Panc1 (cell line): ENCODE data around the gene ZNF396. TPM values are rescaled to one million over a fixed set of nuclear protein-coding genes. Genes with fewer than 3 reads are reported as not detected.

Source experiments
- ATAC-seq: fragments of 200-7000 bp; cut with Tn5 transposase; 2 replicates; pipeline ENCODE4 v1.9.1; 2020; ENCODE audit warnings: mild to moderate bottlenecking, moderate library complexity
- BruUV-seq: library from RNA; stranded (reverse); fragments of 400-500 nt; replicated peaks from 2 replicates; lab custom pipeline; 2021; lab: Mats Ljungman, UMichigan
- CTCF ChIA-PET: fragments of 300-600 bp; sonication (Branson Sonifier 250); formaldehyde crosslinking; loops from one replicate; lab custom pipeline; 2022; ENCODE audit warnings: antibody characterized with exemption; lab: Charles Lee
- POLR2A ChIA-PET: fragments of 300-600 bp; sonication (Branson Sonifier 250); formaldehyde crosslinking; loops from one replicate; lab custom pipeline; 2022; ENCODE audit warnings: antibody characterized with exemption; lab: Charles Lee
- DNase-seq: peaks from one replicate; pipeline ENCODE4 v3.0.0-alpha.2; 2010; ENCODE audit warnings: low read depth, low spot score
- H3K27ac ChIP-seq: 2 replicates; pipeline ENCODE4 v1.5.1; 2011; ENCODE audit warnings: mild to moderate bottlenecking, low read length, inconsistent platforms
- H3K27me3 ChIP-seq: fragments of 200-500 bp; sonication (Bioruptor generic); 2 replicates; pipeline ENCODE4 v1.6.0; 2014; ENCODE audit warnings: low read length, inconsistent platforms; ENCODE audit not compliant: control insufficient read depth, insufficient read depth
- H3K36me3 ChIP-seq: fragments of 200-500 bp; sonication (Bioruptor generic); 2 replicates; pipeline ENCODE4 v1.5.1; 2014; ENCODE audit warnings: inconsistent platforms, mild to moderate bottlenecking, low read length, moderate library complexity; ENCODE audit not compliant: control insufficient read depth, insufficient read depth
- H3K4me1 ChIP-seq: 2 replicates; pipeline ENCODE4 v1.5.1; 2011; ENCODE audit warnings: inconsistent platforms, mild to moderate bottlenecking, low read length, moderate library complexity; ENCODE audit not compliant: control insufficient read depth, insufficient read depth
- H3K4me3 ChIP-seq, 2 experiments: 2 replicates each; pipeline ENCODE4 v1.5.1; 2011 to 2012; ENCODE audit warnings: low read depth in 2 of 2, low read length in 2 of 2, mild to moderate bottlenecking in 2 of 2, inconsistent platforms in 1 of 2, moderate library complexity in 1 of 2
- H3K9me3 ChIP-seq: fragments of 200-500 bp; sonication (Bioruptor generic); 2 replicates; pipeline ENCODE4 v1.5.1; 2014; ENCODE audit warnings: low read depth, mild to moderate bottlenecking, inconsistent platforms, low read length, moderate library complexity; ENCODE audit not compliant: control insufficient read depth, insufficient read depth
- POLR2AphosphoS5 ChIP-seq: IDR thresholded peaks from 2 replicates; pipeline ENCODE4 v1.6.1; 2012; ENCODE audit warnings: mild to moderate bottlenecking, low read depth, low read length, moderate library complexity
- SIN3A ChIP-seq: IDR thresholded peaks from 2 replicates; pipeline ENCODE4 v1.6.1; 2012; ENCODE audit warnings: low read depth, mild to moderate bottlenecking, low read length, moderate library complexity, borderline replicate concordance; ENCODE audit not compliant: insufficient read depth
- TCF7L2 ChIP-seq: IDR thresholded peaks from 2 replicates; pipeline ENCODE4 v1.6.1; 2011; ENCODE audit warnings: mild to moderate bottlenecking, low read depth, low read length, inconsistent platforms
- in situ Hi-C: cut with HindIII; loops from 2 replicates; pipeline ENCODE4 v1.10.0; 2016; ENCODE audit warnings: low sequenced_read_pairs, low pct_unique_long_range_greater_than_20kb
- intact Hi-C: fragments of 100-400 bp; cut with micrococcal nuclease; formaldehyde crosslinking; loops from one replicate; pipeline ENCODE4 v1.10.0; 2022; ENCODE audit not compliant: unreplicated experiment
- total RNA-seq: library from RNA; stranded (reverse); gene quantifications from one replicate; pipeline ENCODE4 v1.2.1, GENCODE V29; 2021; ENCODE audit not compliant: unreplicated experiment
- TF ChIP-seq, protein P1 (sequence below), 2 experiments: IDR thresholded peaks; 2 replicates each; pipeline ENCODE4 v1.6.1; 2011 to 2012; ENCODE audit warnings: low read depth in 2 of 2, control low read depth in 1 of 2, low read length in 1 of 2, mild to moderate bottlenecking in 1 of 2, moderate library complexity in 1 of 2; ENCODE audit not compliant: insufficient read depth in 1 of 2
- TF ChIP-seq, protein P2 (sequence below): fragments of 450-650 bp; IDR thresholded peaks from 2 replicates; pipeline ENCODE4 v1.5.1; 2017; ENCODE audit warnings: mild to moderate bottlenecking

ZNF396 gene
- total RNA-seq, 1 experiment from 2014 or later = 2.8 TPM

DNA sequence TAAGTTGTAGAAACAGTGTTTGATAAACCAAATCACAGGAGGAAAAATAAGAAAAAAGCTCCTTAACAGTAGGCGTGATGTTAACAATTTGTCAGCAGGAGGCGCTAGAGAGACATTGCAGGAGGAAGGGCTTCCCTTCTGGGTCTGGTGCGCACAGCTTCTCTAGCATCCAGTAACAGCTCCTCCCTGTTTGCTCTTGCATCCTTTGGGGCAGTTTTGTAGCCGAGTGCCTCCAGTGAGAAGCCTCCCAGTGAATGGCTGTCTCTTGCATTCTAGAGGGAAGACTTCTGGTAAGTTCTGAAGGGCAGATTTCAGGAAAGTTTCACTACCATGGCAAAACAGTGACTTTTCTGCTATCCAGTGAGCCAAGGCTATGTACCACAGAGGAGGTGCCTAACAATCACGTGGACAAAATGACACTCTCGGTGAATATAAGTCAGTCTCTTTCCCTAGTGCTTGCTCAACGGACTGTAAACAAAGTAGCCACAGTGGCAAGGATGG is 9.5 kb upstream of the ZNF396 start:
- peak; percentile 89 for ATAC-seq
- Histone ChIP-seq H3K4me3 (peak overlapping the region in 1 of 2 experiments; percentile 24; a peak in 1 of 4 replicates), H3K4me1 (peaks cover 2% of the 10 kb centered on the region; the same call in 1 of the 2 replicates), H3K9me3 (no peaks in the 10 kb centered on the region), H3K36me3 (no peaks in the 10 kb centered on the region), H3K27me3 (no peaks in the 10 kb centered on the region), H3K27ac (peak overlapping the region; percentile 54; the same call in 1 of the 2 replicates)
- TF ChIP-seq SIN3A (no peak), TCF7L2 (no peak), POLR2AphosphoS5 (no peak)
- TF ChIP-seq, protein P1, sequence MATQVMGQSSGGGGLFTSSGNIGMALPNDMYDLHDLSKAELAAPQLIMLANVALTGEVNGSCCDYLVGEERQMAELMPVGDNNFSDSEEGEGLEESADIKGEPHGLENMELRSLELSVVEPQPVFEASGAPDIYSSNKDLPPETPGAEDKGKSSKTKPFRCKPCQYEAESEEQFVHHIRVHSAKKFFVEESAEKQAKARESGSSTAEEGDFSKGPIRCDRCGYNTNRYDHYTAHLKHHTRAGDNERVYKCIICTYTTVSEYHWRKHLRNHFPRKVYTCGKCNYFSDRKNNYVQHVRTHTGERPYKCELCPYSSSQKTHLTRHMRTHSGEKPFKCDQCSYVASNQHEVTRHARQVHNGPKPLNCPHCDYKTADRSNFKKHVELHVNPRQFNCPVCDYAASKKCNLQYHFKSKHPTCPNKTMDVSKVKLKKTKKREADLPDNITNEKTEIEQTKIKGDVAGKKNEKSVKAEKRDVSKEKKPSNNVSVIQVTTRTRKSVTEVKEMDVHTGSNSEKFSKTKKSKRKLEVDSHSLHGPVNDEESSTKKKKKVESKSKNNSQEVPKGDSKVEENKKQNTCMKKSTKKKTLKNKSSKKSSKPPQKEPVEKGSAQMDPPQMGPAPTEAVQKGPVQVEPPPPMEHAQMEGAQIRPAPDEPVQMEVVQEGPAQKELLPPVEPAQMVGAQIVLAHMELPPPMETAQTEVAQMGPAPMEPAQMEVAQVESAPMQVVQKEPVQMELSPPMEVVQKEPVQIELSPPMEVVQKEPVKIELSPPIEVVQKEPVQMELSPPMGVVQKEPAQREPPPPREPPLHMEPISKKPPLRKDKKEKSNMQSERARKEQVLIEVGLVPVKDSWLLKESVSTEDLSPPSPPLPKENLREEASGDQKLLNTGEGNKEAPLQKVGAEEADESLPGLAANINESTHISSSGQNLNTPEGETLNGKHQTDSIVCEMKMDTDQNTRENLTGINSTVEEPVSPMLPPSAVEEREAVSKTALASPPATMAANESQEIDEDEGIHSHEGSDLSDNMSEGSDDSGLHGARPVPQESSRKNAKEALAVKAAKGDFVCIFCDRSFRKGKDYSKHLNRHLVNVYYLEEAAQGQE (IDR thresholded peaks at IDR 0.05; ENCODE audit: insufficient read depth in 1 of 2, low read depth in 2 of 2, low read length in 1 of 2) = no peak
- TF ChIP-seq, protein P2, sequence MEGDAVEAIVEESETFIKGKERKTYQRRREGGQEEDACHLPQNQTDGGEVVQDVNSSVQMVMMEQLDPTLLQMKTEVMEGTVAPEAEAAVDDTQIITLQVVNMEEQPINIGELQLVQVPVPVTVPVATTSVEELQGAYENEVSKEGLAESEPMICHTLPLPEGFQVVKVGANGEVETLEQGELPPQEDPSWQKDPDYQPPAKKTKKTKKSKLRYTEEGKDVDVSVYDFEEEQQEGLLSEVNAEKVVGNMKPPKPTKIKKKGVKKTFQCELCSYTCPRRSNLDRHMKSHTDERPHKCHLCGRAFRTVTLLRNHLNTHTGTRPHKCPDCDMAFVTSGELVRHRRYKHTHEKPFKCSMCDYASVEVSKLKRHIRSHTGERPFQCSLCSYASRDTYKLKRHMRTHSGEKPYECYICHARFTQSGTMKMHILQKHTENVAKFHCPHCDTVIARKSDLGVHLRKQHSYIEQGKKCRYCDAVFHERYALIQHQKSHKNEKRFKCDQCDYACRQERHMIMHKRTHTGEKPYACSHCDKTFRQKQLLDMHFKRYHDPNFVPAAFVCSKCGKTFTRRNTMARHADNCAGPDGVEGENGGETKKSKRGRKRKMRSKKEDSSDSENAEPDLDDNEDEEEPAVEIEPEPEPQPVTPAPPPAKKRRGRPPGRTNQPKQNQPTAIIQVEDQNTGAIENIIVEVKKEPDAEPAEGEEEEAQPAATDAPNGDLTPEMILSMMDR = peak; percentile 92
- in situ Hi-C loops = no loop called here
- POLR2A ChIA-PET = no interaction called here
- intact Hi-C loops = no loop called here
- CTCF ChIA-PET = interaction anchor here (0.5 to 1.1 kb wide), 4 partner anchors 21 to 230 kb away, joined by 3 to 5 read pairs (median 3); no protein-coding TSS in a partner anchor
- DNase-seq = peak; percentile 53
- no TSS peak for BruUV-seq

DNA sequence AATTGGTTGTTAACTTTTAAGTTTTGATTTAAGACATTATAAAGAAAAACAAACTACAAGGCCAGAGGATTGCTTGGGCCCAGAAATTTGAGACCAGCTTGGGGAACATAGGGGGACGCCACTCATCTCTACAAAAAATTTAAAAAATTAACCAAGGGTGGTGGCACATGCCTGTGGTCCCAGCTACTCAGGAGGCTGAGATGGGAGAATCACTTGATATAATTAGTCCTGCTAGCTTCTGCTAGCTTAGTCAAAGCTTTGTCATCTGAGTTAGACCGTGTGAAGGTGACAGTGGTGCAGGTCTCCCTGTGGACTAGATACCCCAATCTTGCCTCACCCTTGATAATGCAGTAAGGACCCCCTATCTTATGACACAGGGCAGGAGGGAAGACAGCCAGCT is 6.0 kb upstream of the ZNF396 start:
- intact Hi-C loops = no loop called here

More for the DNA sequence above, 6.0 kb upstream of the ZNF396 start:
- POLR2A ChIA-PET = no interaction called here
- no TSS peak for BruUV-seq
- no peak for ATAC-seq
- Histone ChIP-seq H3K4me3 (no peak overlapping the region), H3K9me3 (no peaks in the 10 kb centered on the region), H3K27ac (no peak overlapping the region), H3K36me3 (no peaks in the 10 kb centered on the region), H3K4me1 (peaks cover 2% of the 10 kb centered on the region; the same call in 1 of the 2 replicates), H3K27me3 (no peaks in the 10 kb centered on the region)
- CTCF ChIA-PET = no interaction called here
- in situ Hi-C loops = no loop called here
- TF ChIP-seq SIN3A (no peak), TCF7L2 (no peak), POLR2AphosphoS5 (no peak)
- TF ChIP-seq, protein P2 = no peak
- TF ChIP-seq, protein P1 (IDR thresholded peaks at IDR 0.05; ENCODE audit: insufficient read depth in 1 of 2, low read depth in 2 of 2, low read length in 1 of 2) = no peak
- no peak for DNase-seq
